NCI-H510A treated with DMSO at 0.1 percent for 48 hours (cell line): Measurements from ENCODE around the gene SPAG16.
A peak's percentile ranks its signal among the peaks of the same experiment; 100 is the strongest.
"Not testable (repeated sequence)": the region's sequence is repeated elsewhere in the genome, so short reads cannot be mapped to it uniquely, and the experiment has no call there.

Experiments
- DNase-seq: peaks from one replicate; lab custom pipeline; 2025; lab: John Stamatoyannopoulos, UW

Gene SPAG16

GRCh38 chr2:213545481-213545880 lies 261.2 kb downstream of the SPAG16 start:
- no peak for DNase-seq

GRCh38 chr2:213545964-213546475 lies 261.8 kb downstream of the SPAG16 start:
- peak; percentile 41 for DNase-seq

- no peak for DNase-seq
Observed at GRCh38 chr2:213551526-213551925, 267.3 kb downstream of the SPAG16 start.

GRCh38 chr2:213559053-213559452 lies 274.8 kb downstream of the SPAG16 start:
- no peak for DNase-seq

GRCh38 chr2:213561759-213562158 lies 277.5 kb downstream of the SPAG16 start:
- no peak for DNase-seq

- no peak for DNase-seq
Observed at GRCh38 chr2:213562539-213563180, 278.4 kb downstream of the SPAG16 start.

GRCh38 chr2:213566846-213567245 lies 282.6 kb downstream of the SPAG16 start:
- no peak for DNase-seq

GRCh38 chr2:213609570-213610170 lies 325.4 kb downstream of the SPAG16 start:
- DNase-seq: no peak

- no peak for DNase-seq
Observed at GRCh38 chr2:213627054-213627710, 342.9 kb downstream of the SPAG16 start.

- DNase-seq: no peak
Observed at GRCh38 chr2:213627835-213628460, 343.7 kb downstream of the SPAG16 start.

GRCh38 chr2:213640738-213641425 lies 356.6 kb downstream of the SPAG16 start:
- DNase-seq: peak; percentile 8

- no peak for DNase-seq
Observed at GRCh38 chr2:213644926-213645325, 360.7 kb downstream of the SPAG16 start.

- no peak for DNase-seq
Observed at GRCh38 chr2:213649176-213649575, 364.9 kb downstream of the SPAG16 start.

GRCh38 chr2:213664817-213665216 lies 380.6 kb downstream of the SPAG16 start:
- no peak for DNase-seq

- DNase-seq: no peak
Observed at GRCh38 chr2:213669657-213670056, 385.4 kb downstream of the SPAG16 start.

- DNase-seq: no peak
Observed at GRCh38 chr2:213678437-213679218, 394.4 kb downstream of the SPAG16 start.

- no peak for DNase-seq
Observed at GRCh38 chr2:213679894-213680293, 395.6 kb downstream of the SPAG16 start.

GRCh38 chr2:213682276-213682675 lies 398.0 kb downstream of the SPAG16 start:
- no peak for DNase-seq

GRCh38 chr2:213688133-213688532 lies 403.9 kb downstream of the SPAG16 start:
- no peak for DNase-seq

- DNase-seq: not testable (repeated sequence)
Observed at GRCh38 chr2:213688825-213689224, 404.6 kb downstream of the SPAG16 start.

GRCh38 chr2:213689585-213689984 lies 405.3 kb downstream of the SPAG16 start:
- no peak for DNase-seq
